VCaP (cell line): Measurements from ENCODE around the gene MEF2B.
"Not testable (repeated sequence)": the region's sequence is repeated elsewhere in the genome, so short reads cannot be mapped to it uniquely, and the experiment has no call there.

Source experiments
- H3K27ac ChIP-seq: fragments of 450-650 bp; 2 replicates; pipeline ENCODE4 v1.5.1; 2017
- CTCF ChIP-seq: fragments of 450-650 bp; conservative IDR thresholded peaks from 2 replicates; pipeline ENCODE4 v1.5.1; 2017; ENCODE audit warnings: mild to moderate bottlenecking, moderate library complexity

The MEF2B gene

DNA sequence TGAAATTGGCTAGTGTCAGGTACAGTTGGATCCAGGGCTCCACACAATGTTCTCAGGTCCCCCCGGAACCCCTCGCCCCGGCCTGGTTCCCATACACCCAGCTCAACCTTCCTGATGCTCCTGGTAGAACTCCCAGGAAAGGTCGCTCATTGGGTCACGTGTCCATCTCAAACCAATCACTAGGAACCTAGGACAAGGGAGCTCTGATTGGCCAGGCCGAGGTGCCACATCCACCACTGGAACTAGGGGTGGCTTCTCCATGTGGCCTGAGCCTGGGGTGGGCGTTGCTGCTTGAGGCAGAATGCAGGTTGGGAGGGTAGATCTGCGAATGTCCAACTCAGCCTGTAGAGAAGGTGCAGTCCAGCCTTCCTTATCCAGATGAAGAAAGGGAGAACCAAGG lies 6.9 kb upstream of the MEF2B start:
- H3K27ac ChIP-seq, result no peak overlapping the region
- no peak for TF ChIP-seq CTCF

GRCh38 chr19:19173243-19173642 lies 3.2 kb upstream of the MEF2B start:
- H3K27ac ChIP-seq, result not testable (repeated sequence)

DNA sequence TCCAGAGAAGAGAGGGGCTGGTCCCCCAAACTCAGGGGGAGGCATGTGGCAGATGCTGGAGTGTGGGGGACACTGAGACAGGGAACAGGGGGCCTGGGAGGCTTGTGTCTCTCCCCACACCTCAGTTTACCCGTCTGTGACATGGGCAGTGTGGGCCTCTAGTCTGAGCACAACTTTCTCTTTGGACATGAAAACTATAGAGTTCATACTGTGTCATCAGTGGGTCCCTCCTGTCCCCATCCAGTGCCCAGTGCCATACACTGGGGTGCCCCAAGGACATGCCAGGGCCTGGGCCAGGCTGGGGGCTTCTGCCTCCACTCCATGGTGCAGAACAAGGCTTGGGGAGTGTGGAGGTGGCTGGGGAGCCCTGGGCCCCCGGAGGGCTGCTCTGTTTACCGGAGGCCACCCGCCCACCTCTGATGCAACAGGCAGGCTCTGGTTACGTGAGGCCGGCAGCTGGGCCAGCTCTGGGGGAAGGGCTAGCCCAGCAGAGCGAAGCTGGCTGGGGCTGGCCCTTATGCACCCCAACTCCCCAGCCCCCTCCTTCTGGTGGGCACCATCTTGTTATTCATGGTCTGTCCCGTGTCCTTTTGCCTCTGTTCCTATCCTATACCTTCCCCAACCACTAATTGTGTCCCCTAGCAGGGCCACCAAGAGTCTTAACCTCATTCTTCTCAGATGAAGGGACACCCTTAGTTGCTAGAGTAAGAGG lies 1.9 kb upstream of the MEF2B start:
- no peak overlapping the region for H3K27ac ChIP-seq
- TF ChIP-seq CTCF, result no peak

- H3K27ac ChIP-seq, result no peak overlapping the region
- no peak for TF ChIP-seq CTCF
Measured at GRCh38 chr19:19170873-19171672, 1.0 kb upstream of the MEF2B start.

DNA sequence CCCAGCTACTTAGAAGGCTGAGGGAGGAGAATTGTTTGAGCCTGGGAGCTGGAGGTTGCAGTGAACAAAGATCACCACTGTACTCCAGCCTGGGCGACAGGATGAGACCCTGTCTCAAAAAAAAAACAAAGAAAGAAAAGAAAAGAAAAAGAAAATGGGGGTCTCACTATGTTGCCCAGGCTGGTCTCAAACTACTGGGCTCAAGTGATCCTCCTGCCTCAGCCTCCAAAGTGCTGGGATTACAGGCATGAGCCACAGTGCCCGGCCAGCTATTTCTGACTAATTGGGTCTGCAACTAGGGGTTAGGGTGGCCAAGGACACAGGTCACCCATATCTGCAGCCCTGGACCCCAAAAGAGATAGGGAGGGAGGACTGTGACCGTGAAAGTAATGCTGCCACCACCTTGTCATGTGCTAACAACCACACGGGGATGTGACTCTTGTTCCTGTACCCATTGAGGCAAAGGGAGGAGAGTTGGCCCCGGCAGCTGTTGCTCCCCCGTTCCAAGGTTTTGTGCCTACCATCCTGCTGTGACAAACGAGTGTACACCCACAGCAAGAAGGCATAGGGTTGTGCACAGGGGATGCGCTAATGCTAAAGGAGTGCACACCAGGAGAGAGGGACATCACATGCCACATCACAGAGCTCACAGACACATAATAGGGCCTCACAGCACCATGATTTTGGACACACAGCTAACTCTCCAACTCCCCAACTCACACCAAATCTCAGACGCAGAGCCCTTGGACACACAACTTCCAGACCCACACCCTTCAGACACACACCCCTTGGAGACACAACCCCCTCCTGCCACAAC lies 619 bp downstream of the MEF2B start:
- H3K27ac ChIP-seq, result no peak overlapping the region
- no peak for TF ChIP-seq CTCF

DNA sequence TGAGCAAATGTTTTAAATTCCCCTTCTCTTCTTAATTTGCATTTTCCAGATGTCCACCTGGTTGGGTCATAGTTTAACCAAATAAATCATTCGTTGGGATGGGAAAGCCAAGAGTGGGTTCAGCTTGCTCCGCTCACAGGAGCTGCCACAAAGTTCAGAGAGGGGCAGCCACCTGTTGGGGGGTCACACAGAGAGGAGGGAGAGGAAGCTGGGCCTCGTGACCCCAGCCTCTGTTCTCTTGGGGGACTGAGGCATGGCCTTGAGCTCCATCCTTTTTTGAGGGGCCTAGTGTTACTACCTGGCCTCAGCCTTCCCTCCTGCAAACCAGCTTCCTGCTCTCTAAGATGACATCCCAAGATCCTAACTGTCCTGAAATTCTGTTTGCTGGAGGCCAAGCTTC lies 2.5 kb downstream of the MEF2B start:
- TF ChIP-seq CTCF, result no peak
- H3K27ac ChIP-seq, result no peak overlapping the region

DNA sequence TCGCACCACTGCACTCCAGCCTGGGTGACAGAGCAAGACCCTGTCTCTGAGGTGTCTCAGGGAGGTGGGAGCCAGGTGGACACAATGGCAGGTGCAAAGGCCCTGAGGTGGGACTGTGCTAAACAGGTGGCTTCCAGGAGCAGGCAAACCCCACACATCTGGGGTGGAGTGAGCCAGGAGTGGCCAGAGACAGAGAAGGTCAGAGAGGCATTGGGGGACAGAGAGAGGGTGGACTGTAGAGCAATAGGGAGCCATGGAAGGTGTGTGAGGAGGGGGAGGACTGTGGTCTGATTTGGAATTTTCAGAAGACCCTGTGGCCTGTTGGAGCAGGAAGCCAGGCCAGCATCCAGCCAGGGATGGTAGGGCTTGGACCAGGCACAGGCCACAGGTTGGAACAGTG lies 4.7 kb downstream of the MEF2B start:
- H3K27ac ChIP-seq, result no peak overlapping the region
- no peak for TF ChIP-seq CTCF
